Measurements from ENCODE around the gene RAB9A.

- TF ChIP-seq CTCF (conservative IDR thresholded peaks at IDR 0.05 in 1 of 2, IDR thresholded peaks at IDR 0.05 in 1 of 2; ENCODE audit: extremely low read depth in 1 of 2, insufficient read depth in 1 of 2, low read depth in 1 of 2, low read length in 2 of 2) (no peak), EZH2 (IDR thresholded peaks at IDR 0.05; ENCODE audit: borderline replicate concordance, low read length) (no peak)
Measured at GRCh38 chrX:13645464-13646153, 43.3 kb upstream of the RAB9A start.

All from mammary epithelial cell (primary cell).